Esophagus squamous epithelium (tissue), 4 donors: Measurements from ENCODE around the gene ZEB1.
A peak's percentile ranks its signal among the peaks of the same experiment; 100 is the strongest.

Experiments
- POLR2A ChIP-seq, 4 donors: fragments of 450-650 bp; IDR thresholded peaks; one replicate each; pipeline ENCODE4 v1.6.1; 2017; ENCODE audit warnings: antibody characterized with exemption in 4 of 4, mild to moderate bottlenecking in 4 of 4, moderate library complexity in 3 of 4
- TF ChIP-seq, protein P1 (sequence below), 6 experiments: fragments of 450-650 bp in 4 of 6; fragments of 200-600 bp in 2 of 6; sonication (generic) in 2 of 6; IDR thresholded peaks; one replicate each; pipeline ENCODE4 v1.5.1; 2016 to 2019; ENCODE audit warnings: antibody characterized with exemption in 6 of 6, mild to moderate bottlenecking in 4 of 6, moderate library complexity in 4 of 6

DNA sequence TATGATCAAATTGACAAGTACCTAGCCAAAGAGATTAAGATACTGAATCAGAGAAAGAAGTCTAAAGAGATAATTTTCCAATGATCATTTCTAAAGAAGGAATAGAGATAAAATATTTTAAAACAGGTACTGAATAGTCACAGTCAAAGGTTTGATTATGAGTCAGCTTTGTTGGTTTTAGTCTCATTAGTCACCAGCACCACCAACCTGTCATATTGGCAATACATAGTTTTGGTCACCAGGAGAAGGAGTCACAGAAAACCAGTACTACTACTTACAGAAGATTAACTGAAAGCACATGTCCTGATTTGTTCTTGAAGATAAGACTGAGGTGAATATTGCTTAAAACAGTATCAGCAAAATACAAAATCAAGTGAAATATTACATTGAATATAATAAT lies 34.6 kb downstream of the ZEB1 start:
- TF ChIP-seq, protein P1, sequence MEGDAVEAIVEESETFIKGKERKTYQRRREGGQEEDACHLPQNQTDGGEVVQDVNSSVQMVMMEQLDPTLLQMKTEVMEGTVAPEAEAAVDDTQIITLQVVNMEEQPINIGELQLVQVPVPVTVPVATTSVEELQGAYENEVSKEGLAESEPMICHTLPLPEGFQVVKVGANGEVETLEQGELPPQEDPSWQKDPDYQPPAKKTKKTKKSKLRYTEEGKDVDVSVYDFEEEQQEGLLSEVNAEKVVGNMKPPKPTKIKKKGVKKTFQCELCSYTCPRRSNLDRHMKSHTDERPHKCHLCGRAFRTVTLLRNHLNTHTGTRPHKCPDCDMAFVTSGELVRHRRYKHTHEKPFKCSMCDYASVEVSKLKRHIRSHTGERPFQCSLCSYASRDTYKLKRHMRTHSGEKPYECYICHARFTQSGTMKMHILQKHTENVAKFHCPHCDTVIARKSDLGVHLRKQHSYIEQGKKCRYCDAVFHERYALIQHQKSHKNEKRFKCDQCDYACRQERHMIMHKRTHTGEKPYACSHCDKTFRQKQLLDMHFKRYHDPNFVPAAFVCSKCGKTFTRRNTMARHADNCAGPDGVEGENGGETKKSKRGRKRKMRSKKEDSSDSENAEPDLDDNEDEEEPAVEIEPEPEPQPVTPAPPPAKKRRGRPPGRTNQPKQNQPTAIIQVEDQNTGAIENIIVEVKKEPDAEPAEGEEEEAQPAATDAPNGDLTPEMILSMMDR (IDR thresholded peaks at IDR 0.05) = peak in 3 of 6 experiments; percentile 15 to 49 (median 38)
- no peak for TF ChIP-seq POLR2A (IDR thresholded peaks at IDR 0.05)
